IMR-90 (cell line): ENCODE data around the gene ACVR1B. TPM values are rescaled to one million over a fixed set of nuclear protein-coding genes. Genes with fewer than 3 reads are reported as not detected.
A peak's percentile ranks its signal among the peaks of the same experiment; 100 is the strongest.

Experiments used
- ATAC-seq: fragments of 200-7000 bp; cut with Tn5 transposase; 2 replicates; pipeline ENCODE4 v1.9.1; 2020; ENCODE audit warnings: low read depth, mild to moderate bottlenecking, moderate library complexity
- BruUV-seq: library from RNA; stranded (reverse); fragments of 400-500 nt; replicated peaks from 2 replicates; lab custom pipeline; 2021; lab: Mats Ljungman, UMichigan
- CTCF ChIA-PET: fragments of 300-600 bp; formaldehyde crosslinking; extraction: SDS; loops from one replicate; lab custom pipeline; 2021; ENCODE audit warnings: antibody characterized with exemption; lab: Yijun Ruan, JAX
- POLR2A ChIA-PET: fragments of 300-600 bp; sonication (Branson Sonifier 250); formaldehyde crosslinking; loops from one replicate; lab custom pipeline; 2022; ENCODE audit warnings: antibody characterized with exemption; ENCODE audit not compliant: unreplicated experiment; lab: Charles Lee
- DNase-seq: peaks from one replicate; pipeline ENCODE4 v3.0.0; 2013
- H2AFZ ChIP-seq: replicated peaks from 2 replicates; pipeline ENCODE3; 2013; ENCODE audit warnings: low read length, mild to moderate bottlenecking; ENCODE audit not compliant: poor library complexity
- H2AK5ac ChIP-seq: 2 replicates; pipeline ENCODE4 v1.6.1; 2013; ENCODE audit warnings: low read depth, low read length, inconsistent platforms
- H2AK9ac ChIP-seq: replicated peaks from 2 replicates; pipeline ENCODE3; 2013; ENCODE audit warnings: mild to moderate bottlenecking, low read depth, low read length, moderate library complexity; ENCODE audit not compliant: poor library complexity
- H2BK120ac ChIP-seq: 2 replicates; pipeline ENCODE4 v1.6.1; 2013; ENCODE audit warnings: low read depth, low read length, inconsistent platforms
- H2BK15ac ChIP-seq: 3 replicates; pipeline ENCODE4 v1.6.1; 2013; ENCODE audit warnings: low read depth, low read length, inconsistent platforms
- H2BK20ac ChIP-seq: 2 replicates; pipeline ENCODE4 v1.6.1; 2013; ENCODE audit warnings: low read depth, mild to moderate bottlenecking, inconsistent platforms, low read length, moderate library complexity
- H2BK5ac ChIP-seq: 2 replicates; pipeline ENCODE4 v1.6.1; 2013; ENCODE audit warnings: mild to moderate bottlenecking, low read depth, low read length, inconsistent platforms; ENCODE audit not compliant: poor library complexity, severe bottlenecking
- H3K14ac ChIP-seq: replicated peaks from 2 replicates; pipeline ENCODE4 v1.6.1; 2013; ENCODE audit warnings: low read depth, low read length, inconsistent platforms
- H3K18ac ChIP-seq: 2 replicates; pipeline ENCODE4 v1.6.1; 2013; ENCODE audit warnings: low read depth, low read length, control low read depth
- H3K23ac ChIP-seq: 2 replicates; pipeline ENCODE4 v1.6.1; 2013; ENCODE audit warnings: low read depth, low read length, inconsistent platforms
- H3K27ac ChIP-seq: 2 replicates; pipeline ENCODE4 v1.5.1; 2013; ENCODE audit warnings: mild to moderate bottlenecking, control low read depth, low read length; ENCODE audit not compliant: insufficient read depth
- H3K27me3 ChIP-seq: 2 replicates; pipeline ENCODE4 v1.6.1; 2013; ENCODE audit warnings: low read length; ENCODE audit not compliant: control insufficient read depth, insufficient read depth
- H3K36me3 ChIP-seq: 2 replicates; pipeline ENCODE4 v1.6.1; 2013; ENCODE audit warnings: low read length, mixed read lengths; ENCODE audit not compliant: control insufficient read depth, insufficient read depth
- H3K4ac ChIP-seq: 2 replicates; pipeline ENCODE4 v1.6.1; 2013; ENCODE audit warnings: low read depth, low read length, inconsistent platforms
- H3K4me1 ChIP-seq: 2 replicates; pipeline ENCODE4 v1.6.1; 2013; ENCODE audit warnings: low read length, mixed read lengths; ENCODE audit not compliant: control insufficient read depth, insufficient read depth
- H3K4me2 ChIP-seq: 2 replicates; pipeline ENCODE4 v1.6.1; 2013; ENCODE audit warnings: low read depth, mild to moderate bottlenecking, control low read depth, low read length, moderate library complexity
- H3K4me3 ChIP-seq: 2 replicates; pipeline ENCODE4 v1.5.1; 2013; ENCODE audit warnings: low read depth, mild to moderate bottlenecking, control low read depth, low read length, moderate library complexity; ENCODE audit not compliant: insufficient read depth
- H3K56ac ChIP-seq: 2 replicates; pipeline ENCODE4 v1.6.1; 2013; ENCODE audit warnings: low read length, inconsistent platforms; ENCODE audit not compliant: insufficient read depth; ENCODE audit errors: extremely low read depth
- H3K79me1 ChIP-seq, 2 experiments: 2 replicates each; pipeline ENCODE4 v1.6.1; 2013; ENCODE audit warnings: low read length in 2 of 2, inconsistent platforms in 1 of 2, low read depth in 1 of 2
- H3K9ac ChIP-seq: 2 replicates; pipeline ENCODE4 v1.6.1; 2013; ENCODE audit warnings: low read depth, low read length, control low read depth
- H3K9me1 ChIP-seq: 2 replicates; pipeline ENCODE4 v1.6.1; 2013; ENCODE audit warnings: low read length, inconsistent platforms; ENCODE audit not compliant: insufficient read depth
- H3K9me3 ChIP-seq: 2 replicates; pipeline ENCODE4 v1.6.1; 2013; ENCODE audit warnings: low read length; ENCODE audit not compliant: control insufficient read depth, insufficient read depth
- H4K20me1 ChIP-seq: 2 replicates; pipeline ENCODE4 v1.6.1; 2013; ENCODE audit warnings: low read length, inconsistent platforms; ENCODE audit not compliant: insufficient read depth
- H4K5ac ChIP-seq: 2 replicates; pipeline ENCODE4 v1.6.1; 2013; ENCODE audit warnings: mild to moderate bottlenecking, low read depth, low read length, control low read depth
- H4K8ac ChIP-seq, 2 experiments: 2 replicates each; pipeline ENCODE4 v1.6.1; 2013; ENCODE audit warnings: low read depth in 2 of 2, low read length in 2 of 2, control low read depth in 1 of 2, inconsistent platforms in 1 of 2
- H4K91ac ChIP-seq: 2 replicates; pipeline ENCODE4 v1.6.1; 2013; ENCODE audit warnings: low read depth, low read length, inconsistent platforms; ENCODE audit not compliant: insufficient read depth
- CEBPB ChIP-seq: IDR thresholded peaks from 2 replicates; pipeline ENCODE4 v1.6.1; 2012; ENCODE audit warnings: low read depth, low read length, improper control_type of control experiment
- NFE2L2 ChIP-seq: fragments of 150-350 bp; IDR thresholded peaks from 2 replicates; pipeline ENCODE4 v1.6.1; 2016; ENCODE audit warnings: low read depth, mild to moderate bottlenecking, low read length
- RFX5 ChIP-seq: IDR thresholded peaks from 2 replicates; pipeline ENCODE4 v1.8.0; 2012; ENCODE audit warnings: low read depth, mild to moderate bottlenecking, low read length, moderate library complexity
- WGBS, 2 experiments: methylation state at CpG; one replicate each; pipeline versions ENCODE4 v1.1.5 to v1.1.7; 2013; ENCODE audit warnings: missing lambda C conversion rate in 2 of 2; ENCODE audit not compliant: insufficient read length in 1 of 2; ENCODE audit errors: extremely low coverage in 2 of 2; 5-methylcytosine and 5-hydroxymethylcytosine counted together
- dilution Hi-C: fragments of 300-500 bp; cut with HindIII; formaldehyde crosslinking; loops from one replicate; pipeline ENCODE4 v1.14.3; 2018; ENCODE audit warnings: low sequenced_read_pairs; ENCODE audit not compliant: unreplicated experiment
- in situ Hi-C: fragments of 300-500 bp; cut with MboI; formaldehyde crosslinking; loops from 3 replicates; pipeline ENCODE4 v1.14.3; 2019; ENCODE audit warnings: low sequenced_read_pairs, inconsistent platforms, mixed read lengths
- intact Hi-C: fragments of 100-400 bp; cut with micrococcal nuclease; formaldehyde crosslinking; loops from 2 replicates; pipeline ENCODE4 v1.10.0; 2022
- polyA plus RNA-seq, 3 experiments: library from polyadenylated mRNA; depleted of rRNA; stranded (reverse); fragments of >200 nt; gene quantifications; 2 replicates each; pipeline ENCODE4 v1.2.3, GENCODE V29; 2012; ENCODE audit warnings: low replicate concordance in 1 of 3
- total RNA-seq: library from RNA; depleted of rRNA; stranded (reverse); fragments of >200 nt; gene quantifications from 2 replicates; pipeline ENCODE4 v1.2.3, GENCODE V29; 2012
- TF ChIP-seq, protein P1 (sequence below): conservative IDR thresholded peaks from 2 replicates; pipeline ENCODE4 v1.5.1; 2012; ENCODE audit warnings: mild to moderate bottlenecking, low read depth, low read length, improper control_type of control experiment

ACVR1B gene
- total and polyA plus RNA-seq, 2 of the 4 experiments (the other 2 are of a cell fraction) = 5.7 to 13.6 TPM

DNA sequence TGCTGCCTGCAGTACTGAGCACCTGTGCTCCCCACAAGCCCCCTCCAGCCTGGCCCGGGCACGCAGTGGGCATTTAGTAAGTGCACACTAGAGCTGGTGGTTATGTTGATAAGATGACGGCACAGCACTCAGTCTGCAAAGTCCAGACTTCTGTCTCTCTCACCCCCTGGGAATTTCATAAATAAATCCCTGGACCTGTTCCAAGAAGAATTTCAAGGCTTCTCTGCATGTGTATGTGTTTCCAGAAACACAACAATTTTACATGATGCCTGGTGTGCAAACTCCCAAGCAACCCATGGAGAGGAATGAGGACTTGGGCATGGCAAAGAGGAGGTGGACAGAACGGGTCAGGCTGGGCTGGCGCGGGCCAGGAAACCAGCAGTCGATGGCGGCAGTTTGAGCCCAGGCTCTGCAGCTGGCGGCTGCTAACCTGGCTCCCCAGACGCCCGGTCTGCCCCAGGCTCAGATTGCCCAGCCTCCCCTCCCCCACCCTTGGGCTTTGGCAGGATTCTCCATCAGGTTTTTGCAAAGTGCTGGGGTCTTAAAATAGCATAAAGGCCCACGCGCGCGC is 10.4 kb upstream of the ACVR1B start:
- no peak overlapping the region for H3K9ac ChIP-seq
- intact Hi-C loops (no loop called here), dilution Hi-C loops (no loop called here), in situ Hi-C loops (no loop called here)
- 0 out of 2 replicates have a peak, but pooled peaks cover 2% of the 10 kb centered on the region for H3K27me3 ChIP-seq
- no peak overlapping the region for H3K4me3 ChIP-seq
- H2AK5ac ChIP-seq = no peak overlapping the region
- H4K8ac ChIP-seq = no peak overlapping the region
- ChIA-PET POLR2A (no interaction called here), CTCF (no interaction called here)
- H3K56ac ChIP-seq = no peak overlapping the region
- peaks cover 14% of the 10 kb centered on the region for H3K9me1 ChIP-seq
- no peak overlapping the region for H2BK120ac ChIP-seq
- peak overlapping the region; percentile 24 for H2AFZ ChIP-seq
- H2BK5ac ChIP-seq = no peak overlapping the region
- TF ChIP-seq RFX5 (no peak), NFE2L2 (no peak), CEBPB (no peak)
- TF ChIP-seq, protein P1, sequence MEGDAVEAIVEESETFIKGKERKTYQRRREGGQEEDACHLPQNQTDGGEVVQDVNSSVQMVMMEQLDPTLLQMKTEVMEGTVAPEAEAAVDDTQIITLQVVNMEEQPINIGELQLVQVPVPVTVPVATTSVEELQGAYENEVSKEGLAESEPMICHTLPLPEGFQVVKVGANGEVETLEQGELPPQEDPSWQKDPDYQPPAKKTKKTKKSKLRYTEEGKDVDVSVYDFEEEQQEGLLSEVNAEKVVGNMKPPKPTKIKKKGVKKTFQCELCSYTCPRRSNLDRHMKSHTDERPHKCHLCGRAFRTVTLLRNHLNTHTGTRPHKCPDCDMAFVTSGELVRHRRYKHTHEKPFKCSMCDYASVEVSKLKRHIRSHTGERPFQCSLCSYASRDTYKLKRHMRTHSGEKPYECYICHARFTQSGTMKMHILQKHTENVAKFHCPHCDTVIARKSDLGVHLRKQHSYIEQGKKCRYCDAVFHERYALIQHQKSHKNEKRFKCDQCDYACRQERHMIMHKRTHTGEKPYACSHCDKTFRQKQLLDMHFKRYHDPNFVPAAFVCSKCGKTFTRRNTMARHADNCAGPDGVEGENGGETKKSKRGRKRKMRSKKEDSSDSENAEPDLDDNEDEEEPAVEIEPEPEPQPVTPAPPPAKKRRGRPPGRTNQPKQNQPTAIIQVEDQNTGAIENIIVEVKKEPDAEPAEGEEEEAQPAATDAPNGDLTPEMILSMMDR = no peak
- H2AK9ac ChIP-seq = no peak overlapping the region
- no peak overlapping the region for H2BK15ac ChIP-seq
- no TSS peak for BruUV-seq
- H3K4ac ChIP-seq = no peak overlapping the region
- H4K5ac ChIP-seq = no peak overlapping the region
- H3K9me3 ChIP-seq = peaks cover 10% of the 10 kb centered on the region
- no peaks in the 10 kb centered on the region for H3K79me1 ChIP-seq
- ATAC-seq (peak; percentile 88), DNase-seq (peak; percentile 77)
- 0% methylated on average over 1 of the region's 15 CpGs; no CpG with 5 or more reads in 1 of the 2 experiments for WGBS, 2 experiments
- no peak overlapping the region for H3K23ac ChIP-seq
- H4K20me1 ChIP-seq = no peaks in the 10 kb centered on the region
- H3K18ac ChIP-seq = no peak overlapping the region
- peak overlapping the region; percentile 39 for H3K4me2 ChIP-seq
- no peak overlapping the region for H4K91ac ChIP-seq
- no peak overlapping the region for H2BK20ac ChIP-seq
- H3K27ac ChIP-seq = no peak overlapping the region
- peaks cover 8% of the 10 kb centered on the region; the same call in 1 of the 2 replicates for H3K4me1 ChIP-seq
- no peak overlapping the region for H3K14ac ChIP-seq
- H3K36me3 ChIP-seq = no peaks in the 10 kb centered on the region
